Epithelial cell of prostate (primary cell): ENCODE measurements around the gene ANAPC4.
"Not testable (repeated sequence)": the region's sequence is repeated elsewhere in the genome, so short reads cannot be mapped to it uniquely, and the experiment has no call there.

Source experiments
- DNase-seq: peaks from one replicate; pipeline ENCODE4 v3.0.0-alpha.2; 2011; ENCODE audit warnings: low read depth, low spot score
- H3K27ac ChIP-seq: fragments of 450-650 bp; 2 replicates; pipeline ENCODE4 v1.5.1; 2017; ENCODE audit warnings: mild to moderate bottlenecking

ANAPC4 gene

GRCh38 chr4:25376754-25377571 is at the start of gene ANAPC4:
Gene ANAPC4, plus strand, starts transcription at chr4:25377263. Its CDS starts 165 bp downstream, at chr4:25377428.
- DNase-seq = peak; percentile 52
- H3K27ac ChIP-seq = peak within 1 kb of the TSS; percentile 56

GRCh38 chr4:25328463-25328862 is 48.6 kb upstream of the ANAPC4 start:
- H3K27ac ChIP-seq, DNase-seq: not testable (repeated sequence)

- H3K27ac ChIP-seq = no peak overlapping the region
- DNase-seq = no peak
Measured at GRCh38 chr4:25330335-25330734, 46.7 kb upstream of the ANAPC4 start.

GRCh38 chr4:25330905-25331808 is 45.9 kb upstream of the ANAPC4 start:
- no peak for DNase-seq
- H3K27ac ChIP-seq = no peak overlapping the region

GRCh38 chr4:25343671-25344070 is 33.4 kb upstream of the ANAPC4 start:
- no peak for DNase-seq
- no peak overlapping the region for H3K27ac ChIP-seq

GRCh38 chr4:25345744-25346143 is 31.3 kb upstream of the ANAPC4 start:
- H3K27ac ChIP-seq = no peak overlapping the region
- DNase-seq = no peak

- no peak for DNase-seq
Measured at GRCh38 chr4:25346913-25347312, 30.1 kb upstream of the ANAPC4 start.

GRCh38 chr4:25347473-25347872 is 29.6 kb upstream of the ANAPC4 start:
- H3K27ac ChIP-seq = no peak overlapping the region
- DNase-seq = no peak

More at GRCh38 chr4:25346913-25347312, 30.1 kb upstream of the ANAPC4 start:
- no peak overlapping the region for H3K27ac ChIP-seq

GRCh38 chr4:25347971-25348370 is 29.1 kb upstream of the ANAPC4 start:
- H3K27ac ChIP-seq = no peak overlapping the region
- DNase-seq = no peak

GRCh38 chr4:25350561-25350960 is 26.5 kb upstream of the ANAPC4 start:
- DNase-seq = no peak
- H3K27ac ChIP-seq = no peak overlapping the region

- H3K27ac ChIP-seq = no peak overlapping the region
- DNase-seq = no peak
Measured at GRCh38 chr4:25351777-25352416, 25.2 kb upstream of the ANAPC4 start.

GRCh38 chr4:25356068-25356467 is 21.0 kb upstream of the ANAPC4 start:
- DNase-seq = no peak
- no peak overlapping the region for H3K27ac ChIP-seq

GRCh38 chr4:25358515-25359275 is 18.4 kb upstream of the ANAPC4 start:
- peak; percentile 43 for DNase-seq
- no peak overlapping the region for H3K27ac ChIP-seq

- no peak for DNase-seq
Measured at GRCh38 chr4:25361253-25361652, 15.8 kb upstream of the ANAPC4 start.

GRCh38 chr4:25367004-25367621 is 9.9 kb upstream of the ANAPC4 start:
- no peak overlapping the region for H3K27ac ChIP-seq
- no peak for DNase-seq

More at GRCh38 chr4:25361253-25361652, 15.8 kb upstream of the ANAPC4 start:
- no peak overlapping the region for H3K27ac ChIP-seq

GRCh38 chr4:25367877-25368276 is 9.2 kb upstream of the ANAPC4 start:
- no peak overlapping the region for H3K27ac ChIP-seq
- no peak for DNase-seq

- H3K27ac ChIP-seq = no peak overlapping the region
- no peak for DNase-seq
Measured at GRCh38 chr4:25368315-25368714, 8.7 kb upstream of the ANAPC4 start.

GRCh38 chr4:25370242-25370641 is 6.8 kb upstream of the ANAPC4 start:
- H3K27ac ChIP-seq = no peak overlapping the region
- DNase-seq = no peak

- not testable (repeated sequence) for DNase-seq
Measured at GRCh38 chr4:25372549-25372948, 4.5 kb upstream of the ANAPC4 start.

More at GRCh38 chr4:25372549-25372948, 4.5 kb upstream of the ANAPC4 start:
- not testable (repeated sequence) for H3K27ac ChIP-seq
